ENCODE results near the gene RTN1. TPM values are rescaled to one million over a fixed set of nuclear protein-coding genes. Genes with fewer than 3 reads are reported as not detected.

RTN1 gene
- total and polyA plus RNA-seq, 9 of the 15 experiments (the other 6 are each of a cell fraction or from before 2014, with no cell fraction given) = 0.03 to 0.09 TPM; not detected in 7

- WGBS (ENCODE audit: insufficient coverage, low coverage, missing lambda C conversion rate) = 0% methylated on average over 6 of the region's 6 CpGs
- DNase-seq (ENCODE audit: extremely low read depth in 1 of 4, low spot score in 3 of 4) = no peak
- intact Hi-C loops (cut with micrococcal nuclease) = no loop called here
- no peaks in the 10 kb centered on the region for H4K20me1 ChIP-seq (replicated peaks; ENCODE audit: control insufficient read depth, insufficient read depth, low read length)
- ChIA-PET CTCF (ENCODE audit: low intra/inter-chr PET ratio) (no interaction called here), POLR2A (no interaction called here)
- no peaks in the 10 kb centered on the region for H3K36me3 ChIP-seq (ENCODE audit: control insufficient read depth, insufficient read depth, low read length)
- BruUV-seq (replicated peaks) = no TSS peak
- no peak for ATAC-seq
- no peak for FAIRE-seq
- H3K9me3 ChIP-seq (replicated peaks; ENCODE audit: control insufficient read depth, insufficient read depth, low read depth, low read length) = no peaks in the 10 kb centered on the region
- no peak overlapping the region for H3K4me3 ChIP-seq
- H3K27me3 ChIP-seq (ENCODE audit: control insufficient read depth in 2 of 2, insufficient read depth in 2 of 2, low read length in 2 of 2) = no peaks in the 10 kb centered on the region; a peak in 2 of 5 replicates
- no peak for TF ChIP-seq SMARCA4 (IDR thresholded peaks at IDR 0.05)
- TF ChIP-seq SAFB (IDR thresholded peaks at IDR 0.05; ENCODE audit: borderline replicate concordance, low read depth, low read length) = no peak
- TF ChIP-seq ZNF76 (CRISPR knock-in tag; IDR thresholded peaks at IDR 0.05; ENCODE audit: borderline replicate concordance) = no peak
- no peak for TF ChIP-seq SMARCE1 (IDR thresholded peaks at IDR 0.05)
- TF ChIP-seq ARID3A (IDR thresholded peaks at IDR 0.05; ENCODE audit: borderline replicate concordance, low read depth, low read length) = no peak
- TF ChIP-seq RHOXF2B (CRISPR knock-in tag; conservative IDR thresholded peaks at IDR 0.05) = no peak
- no peak for TF ChIP-seq ZBTB33 (CRISPR knock-in tag; IDR thresholded peaks at IDR 0.05)
- TF ChIP-seq MCM5 (IDR thresholded peaks at IDR 0.05; ENCODE audit: low read depth) = no peak
- no peak for TF ChIP-seq GABPB2 (CRISPR knock-in tag; conservative IDR thresholded peaks at IDR 0.05)
- no peak for TF ChIP-seq MLX (CRISPR knock-in tag; conservative IDR thresholded peaks at IDR 0.05)
- no peak for TF ChIP-seq GATA2 (CRISPR knock-in tag; IDR thresholded peaks at IDR 0.05)
- no peak for TF ChIP-seq SREBF1 (IDR thresholded peaks at IDR 0.05; ENCODE audit: borderline replicate concordance, low read depth, low read length)
- no peak for TF ChIP-seq ZBTB7A (IDR thresholded peaks at IDR 0.05; ENCODE audit: borderline replicate concordance, control insufficient read depth, low read depth, low read length)
- TF ChIP-seq ZFP30 (CRISPR knock-in tag; IDR thresholded peaks at IDR 0.05; ENCODE audit: borderline replicate concordance) = no peak
- TF ChIP-seq DLX4 (CRISPR knock-in tag; IDR thresholded peaks at IDR 0.05) = no peak
- TF ChIP-seq HMGXB4 (CRISPR knock-in tag; IDR thresholded peaks at IDR 0.05) = no peak
- TF ChIP-seq HMG20A (CRISPR knock-in tag; conservative IDR thresholded peaks at IDR 0.05) = no peak
- no peak for TF ChIP-seq GABPB1 (CRISPR knock-in tag; IDR thresholded peaks at IDR 0.05)
- no peak overlapping the region for H2AFZ ChIP-seq (ENCODE audit: low read depth, low read length)
- no peak overlapping the region for H3K9ac ChIP-seq (ENCODE audit: insufficient read depth in 1 of 2, low read depth in 2 of 2, low read length in 2 of 2)
- no peak overlapping the region for H3K4me2 ChIP-seq (ENCODE audit: insufficient read depth, low read length)
- no peaks in the 10 kb centered on the region for H3K79me2 ChIP-seq (ENCODE audit: control insufficient read depth, insufficient read depth, low read length)
- no peak overlapping the region for H3K27ac ChIP-seq (ENCODE audit: extremely low read depth, low read depth, low read length)
- in situ Hi-C loops (cut with MboI) = no loop called here
- H3K9me1 ChIP-seq (ENCODE audit: control insufficient read depth, insufficient read depth, low read length) = no peaks in the 10 kb centered on the region
- no peaks in the 10 kb centered on the region for H3K4me1 ChIP-seq (replicated peaks in 1 of 2; ENCODE audit: control insufficient read depth in 2 of 2, insufficient read depth in 2 of 2, low read length in 2 of 2)
Observed at GRCh38 chr14:59761851-59762250, 108.7 kb downstream of the RTN1 start.

Data from K562 (cell line).